ENCODE results near the gene NFIA.
A peak's percentile ranks its signal among the peaks of the same experiment; 100 is the strongest.

Gene NFIA

GRCh38 chr1:61158591-61158990 is 76.2 kb downstream of the NFIA start:
- no peak overlapping the region for H3K27ac ChIP-seq (ENCODE audit: low read depth, low read length)
- no peak overlapping the region for H3K9ac ChIP-seq (ENCODE audit: low read length in 5 of 5)
- H3K4me3 ChIP-seq (ENCODE audit: low read depth in 1 of 5, low read length in 5 of 5), result no peak overlapping the region
- H3K4me1 ChIP-seq (ENCODE audit: control insufficient read depth in 5 of 5, insufficient read depth in 5 of 5, low read length in 5 of 5), result peaks cover 2 to 25% (median 24%) of the 10 kb centered on the region in 5 donors
- H3K36me3 ChIP-seq (ENCODE audit: control insufficient read depth in 5 of 5, insufficient read depth in 5 of 5, low read length in 5 of 5), result peaks cover 0 to 8% (median 4%) of the 10 kb centered on the region in 5 donors
- no peaks in the 10 kb centered on the region for H3K9me3 ChIP-seq (ENCODE audit: control insufficient read depth in 5 of 5, low read length in 5 of 5)
- no peaks in the 10 kb centered on the region for H3K27me3 ChIP-seq (ENCODE audit: control insufficient read depth in 5 of 5, insufficient read depth in 4 of 5, low read length in 5 of 5)

GRCh38 chr1:61160526-61160925 is 78.2 kb downstream of the NFIA start:
- Histone ChIP-seq H3K9me3 (ENCODE audit: control insufficient read depth in 5 of 5, low read length in 5 of 5) (no peaks in the 10 kb centered on the region), H3K27me3 (ENCODE audit: control insufficient read depth in 5 of 5, insufficient read depth in 4 of 5, low read length in 5 of 5) (no peaks in the 10 kb centered on the region), H3K36me3 (ENCODE audit: control insufficient read depth in 5 of 5, insufficient read depth in 5 of 5, low read length in 5 of 5) (peaks cover 0 to 8% (median 4%) of the 10 kb centered on the region in 5 donors), H3K4me3 (ENCODE audit: low read depth in 1 of 5, low read length in 5 of 5) (no peak overlapping the region), H3K9ac (ENCODE audit: low read length in 5 of 5) (no peak overlapping the region), H3K4me1 (ENCODE audit: control insufficient read depth in 5 of 5, insufficient read depth in 5 of 5, low read length in 5 of 5) (peaks cover 2 to 27% (median 24%) of the 10 kb centered on the region in 5 donors), H3K27ac (ENCODE audit: low read depth, low read length) (no peak overlapping the region)

- no peak overlapping the region for H3K4me3 ChIP-seq (ENCODE audit: low read depth in 1 of 5, low read length in 5 of 5)
- no peaks in the 10 kb centered on the region for H3K27me3 ChIP-seq (ENCODE audit: control insufficient read depth in 5 of 5, insufficient read depth in 4 of 5, low read length in 5 of 5)
- no peaks in the 10 kb centered on the region for H3K9me3 ChIP-seq (ENCODE audit: control insufficient read depth in 5 of 5, low read length in 5 of 5)
- no peak overlapping the region for H3K9ac ChIP-seq (ENCODE audit: low read length in 5 of 5)
- peaks cover 0 to 13% (median 8%) of the 10 kb centered on the region in 5 donors for H3K4me1 ChIP-seq (ENCODE audit: control insufficient read depth in 5 of 5, insufficient read depth in 5 of 5, low read length in 5 of 5)
- H3K27ac ChIP-seq (ENCODE audit: low read depth, low read length), result no peak overlapping the region
- peaks cover 0 to 8% (median 4%) of the 10 kb centered on the region in 5 donors for H3K36me3 ChIP-seq (ENCODE audit: control insufficient read depth in 5 of 5, insufficient read depth in 5 of 5, low read length in 5 of 5)
Observed at GRCh38 chr1:61162520-61163258, 80.3 kb downstream of the NFIA start.

GRCh38 chr1:61163355-61163754 is 81.0 kb downstream of the NFIA start:
- Histone ChIP-seq H3K4me3 (ENCODE audit: low read depth in 1 of 5, low read length in 5 of 5) (no peak overlapping the region), H3K9me3 (ENCODE audit: control insufficient read depth in 5 of 5, low read length in 5 of 5) (no peaks in the 10 kb centered on the region), H3K9ac (ENCODE audit: low read length in 5 of 5) (no peak overlapping the region), H3K27me3 (ENCODE audit: control insufficient read depth in 5 of 5, insufficient read depth in 4 of 5, low read length in 5 of 5) (no peaks in the 10 kb centered on the region), H3K36me3 (ENCODE audit: control insufficient read depth in 5 of 5, insufficient read depth in 5 of 5, low read length in 5 of 5) (peaks cover 0 to 8% (median 4%) of the 10 kb centered on the region in 5 donors), H3K4me1 (ENCODE audit: control insufficient read depth in 5 of 5, insufficient read depth in 5 of 5, low read length in 5 of 5) (peaks cover 0 to 6% (median 6%) of the 10 kb centered on the region in 5 donors), H3K27ac (ENCODE audit: low read depth, low read length) (no peak overlapping the region)

- H3K4me3 ChIP-seq (ENCODE audit: low read depth in 1 of 5, low read length in 5 of 5), result no peak overlapping the region
- H3K27ac ChIP-seq (ENCODE audit: low read depth, low read length), result no peak overlapping the region
- peaks cover 0 to 7% (median 4%) of the 10 kb centered on the region in 5 donors for H3K36me3 ChIP-seq (ENCODE audit: control insufficient read depth in 5 of 5, insufficient read depth in 5 of 5, low read length in 5 of 5)
- H3K9ac ChIP-seq (ENCODE audit: low read length in 5 of 5), result no peak overlapping the region
- H3K9me3 ChIP-seq (ENCODE audit: control insufficient read depth in 5 of 5, low read length in 5 of 5), result no peaks in the 10 kb centered on the region
- peaks cover 0 to 7% (median 3%) of the 10 kb centered on the region in 5 donors for H3K4me1 ChIP-seq (ENCODE audit: control insufficient read depth in 5 of 5, insufficient read depth in 5 of 5, low read length in 5 of 5)
- H3K27me3 ChIP-seq (ENCODE audit: control insufficient read depth in 5 of 5, insufficient read depth in 4 of 5, low read length in 5 of 5), result no peaks in the 10 kb centered on the region
Observed at GRCh38 chr1:61165402-61165801, 83.0 kb downstream of the NFIA start.

GRCh38 chr1:61167309-61167708 is 84.9 kb downstream of the NFIA start:
- Histone ChIP-seq H3K9me3 (ENCODE audit: control insufficient read depth in 5 of 5, low read length in 5 of 5) (no peaks in the 10 kb centered on the region), H3K4me3 (ENCODE audit: low read depth in 1 of 5, low read length in 5 of 5) (no peak overlapping the region), H3K27me3 (ENCODE audit: control insufficient read depth in 5 of 5, insufficient read depth in 4 of 5, low read length in 5 of 5) (no peaks in the 10 kb centered on the region), H3K36me3 (ENCODE audit: control insufficient read depth in 5 of 5, insufficient read depth in 5 of 5, low read length in 5 of 5) (peaks cover 0 to 2% (median 0%) of the 10 kb centered on the region in 5 donors), H3K27ac (ENCODE audit: low read depth, low read length) (no peak overlapping the region), H3K9ac (ENCODE audit: low read length in 5 of 5) (no peak overlapping the region), H3K4me1 (ENCODE audit: control insufficient read depth in 5 of 5, insufficient read depth in 5 of 5, low read length in 5 of 5) (peaks cover 0 to 20% (median 17%) of the 10 kb centered on the region in 5 donors)

- peaks cover 0 to 34% (median 31%) of the 10 kb centered on the region in 5 donors for H3K4me1 ChIP-seq (ENCODE audit: control insufficient read depth in 5 of 5, insufficient read depth in 5 of 5, low read length in 5 of 5)
- H3K9ac ChIP-seq (ENCODE audit: low read length in 5 of 5), result no peak overlapping the region
- no peaks in the 10 kb centered on the region for H3K36me3 ChIP-seq (ENCODE audit: control insufficient read depth in 5 of 5, insufficient read depth in 5 of 5, low read length in 5 of 5)
- H3K27me3 ChIP-seq (ENCODE audit: control insufficient read depth in 5 of 5, insufficient read depth in 4 of 5, low read length in 5 of 5), result no peaks in the 10 kb centered on the region
- no peak overlapping the region for H3K4me3 ChIP-seq (ENCODE audit: low read depth in 1 of 5, low read length in 5 of 5)
- H3K27ac ChIP-seq (ENCODE audit: low read depth, low read length), result no peak overlapping the region
- no peaks in the 10 kb centered on the region for H3K9me3 ChIP-seq (ENCODE audit: control insufficient read depth in 5 of 5, low read length in 5 of 5)
Observed at GRCh38 chr1:61169045-61169444, 86.7 kb downstream of the NFIA start.

GRCh38 chr1:61169634-61170033 is 87.3 kb downstream of the NFIA start:
- Histone ChIP-seq H3K4me1 (ENCODE audit: control insufficient read depth in 5 of 5, insufficient read depth in 5 of 5, low read length in 5 of 5) (peaks cover 0 to 39% (median 35%) of the 10 kb centered on the region in 5 donors), H3K27ac (ENCODE audit: low read depth, low read length) (no peak overlapping the region), H3K9ac (ENCODE audit: low read length in 5 of 5) (no peak overlapping the region), H3K36me3 (ENCODE audit: control insufficient read depth in 5 of 5, insufficient read depth in 5 of 5, low read length in 5 of 5) (no peaks in the 10 kb centered on the region), H3K27me3 (ENCODE audit: control insufficient read depth in 5 of 5, insufficient read depth in 4 of 5, low read length in 5 of 5) (no peaks in the 10 kb centered on the region), H3K9me3 (ENCODE audit: control insufficient read depth in 5 of 5, low read length in 5 of 5) (no peaks in the 10 kb centered on the region), H3K4me3 (ENCODE audit: low read depth in 1 of 5, low read length in 5 of 5) (no peak overlapping the region)

- Histone ChIP-seq H3K4me3 (ENCODE audit: low read depth in 1 of 5, low read length in 5 of 5) (no peak overlapping the region), H3K4me1 (ENCODE audit: control insufficient read depth in 5 of 5, insufficient read depth in 5 of 5, low read length in 5 of 5) (peaks cover 0 to 39% (median 35%) of the 10 kb centered on the region in 5 donors), H3K9me3 (ENCODE audit: control insufficient read depth in 5 of 5, low read length in 5 of 5) (no peaks in the 10 kb centered on the region), H3K27me3 (ENCODE audit: control insufficient read depth in 5 of 5, insufficient read depth in 4 of 5, low read length in 5 of 5) (no peaks in the 10 kb centered on the region), H3K9ac (ENCODE audit: low read length in 5 of 5) (no peak overlapping the region), H3K36me3 (ENCODE audit: control insufficient read depth in 5 of 5, insufficient read depth in 5 of 5, low read length in 5 of 5) (no peaks in the 10 kb centered on the region), H3K27ac (ENCODE audit: low read depth, low read length) (peak overlapping the region; percentile 51)
Observed at GRCh38 chr1:61170328-61171238, 88.2 kb downstream of the NFIA start.

- Histone ChIP-seq H3K27ac (ENCODE audit: low read depth, low read length) (peak overlapping the region; percentile 51), H3K36me3 (ENCODE audit: control insufficient read depth in 5 of 5, insufficient read depth in 5 of 5, low read length in 5 of 5) (no peaks in the 10 kb centered on the region)
Observed at GRCh38 chr1:61171346-61171745, 89.0 kb downstream of the NFIA start.

More at GRCh38 chr1:61171346-61171745, 89.0 kb downstream of the NFIA start:
- H3K27me3 ChIP-seq (ENCODE audit: control insufficient read depth in 5 of 5, insufficient read depth in 4 of 5, low read length in 5 of 5), result no peaks in the 10 kb centered on the region
- no peak overlapping the region for H3K4me3 ChIP-seq (ENCODE audit: low read depth in 1 of 5, low read length in 5 of 5)
- H3K9me3 ChIP-seq (ENCODE audit: control insufficient read depth in 5 of 5, low read length in 5 of 5), result no peaks in the 10 kb centered on the region
- H3K9ac ChIP-seq (ENCODE audit: low read length in 5 of 5), result no peak overlapping the region
- H3K4me1 ChIP-seq (ENCODE audit: control insufficient read depth in 5 of 5, insufficient read depth in 5 of 5, low read length in 5 of 5), result peaks cover 0 to 39% (median 36%) of the 10 kb centered on the region in 5 donors
